ENCODE results near the gene ARFGEF2. TPM values are rescaled to one million over a fixed set of nuclear protein-coding genes. Genes with fewer than 3 reads are reported as not detected.

ARFGEF2 gene
- total and polyA plus RNA-seq, 2 of the 4 experiments (the other 2 are of a cell fraction) = 10.3 to 39.1 TPM

DNA sequence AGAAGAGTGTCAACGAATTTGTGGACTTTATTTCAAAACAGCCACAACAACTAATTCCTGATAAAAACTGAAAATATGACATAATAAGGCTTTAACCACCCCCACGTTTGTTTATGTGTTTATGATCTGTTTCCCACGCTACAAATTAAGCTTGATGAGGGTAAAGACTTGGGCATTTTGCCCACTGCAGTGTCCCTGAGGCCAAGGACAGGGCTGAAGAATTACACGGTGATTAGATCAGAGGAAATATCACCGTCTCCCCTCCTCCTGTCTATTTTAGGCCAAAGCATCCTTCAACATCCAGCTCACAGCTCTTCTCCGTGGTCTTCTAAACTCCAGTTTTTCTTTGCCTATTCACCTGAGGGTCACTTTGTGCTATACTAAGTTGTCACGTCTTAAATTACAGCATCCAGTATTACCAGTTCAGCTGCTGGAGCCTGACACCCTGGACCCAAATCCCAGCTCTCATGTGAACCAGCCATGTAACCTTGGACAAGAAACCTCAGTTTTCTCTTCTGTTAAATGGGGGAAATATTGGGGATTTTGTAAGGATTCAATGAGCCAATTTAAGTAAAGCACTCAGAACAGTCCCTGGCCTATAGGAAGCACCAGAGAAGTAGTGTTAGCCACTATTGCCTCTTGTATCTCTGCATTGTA is 15.2 kb upstream of the ARFGEF2 start:
- no peaks in the 10 kb centered on the region for H4K20me1 ChIP-seq (ENCODE audit: insufficient read depth, low read length)
- H4K5ac ChIP-seq (ENCODE audit: low read depth, low read length) = no peak overlapping the region
- no peak overlapping the region for H3K4me3 ChIP-seq (ENCODE audit: insufficient read depth, low read depth, low read length)
- no peaks in the 10 kb centered on the region for H3K36me3 ChIP-seq (ENCODE audit: control insufficient read depth, insufficient read depth, low read length)
- no peak overlapping the region for H3K18ac ChIP-seq (ENCODE audit: low read depth, low read length)
- H2BK120ac ChIP-seq (ENCODE audit: low read depth, low read length) = no peak overlapping the region
- H3K79me1 ChIP-seq (ENCODE audit: low read depth in 1 of 2, low read length in 2 of 2) = no peaks in the 10 kb centered on the region
- no peak overlapping the region for H3K4ac ChIP-seq (ENCODE audit: low read depth, low read length)
- POLR2A ChIA-PET (ENCODE audit: unreplicated experiment) = no interaction called here
- no peak overlapping the region for H2AK9ac ChIP-seq (replicated peaks; ENCODE audit: low read depth, low read length, poor library complexity)
- no peak for ATAC-seq (ENCODE audit: low read depth)
- no peak overlapping the region for H2AK5ac ChIP-seq (ENCODE audit: low read depth, low read length)
- H3K9ac ChIP-seq (ENCODE audit: low read depth, low read length) = no peak overlapping the region
- dilution Hi-C loops (cut with HindIII; ENCODE audit: low sequenced_read_pairs, unreplicated experiment) (no loop called here), intact Hi-C loops (cut with micrococcal nuclease) (loop anchor here (5.0 kb wide), 1 partner anchor 79 kb away; the partner anchor contains the start of gene PREX1), in situ Hi-C loops (cut with MboI; ENCODE audit: low sequenced_read_pairs) (loop anchor here (5.0 to 25.0 kb wide), 3 partner anchors 249 to 1244 kb away; no protein-coding TSS in a partner anchor)
- no peak overlapping the region for H4K8ac ChIP-seq (ENCODE audit: low read depth in 2 of 2, low read length in 2 of 2)
- H2BK5ac ChIP-seq (ENCODE audit: low read depth, low read length, poor library complexity, severe bottlenecking) = no peak overlapping the region
- no peak overlapping the region for H2AFZ ChIP-seq (replicated peaks; ENCODE audit: low read length, poor library complexity)
- no peaks in the 10 kb centered on the region for H3K9me1 ChIP-seq (ENCODE audit: insufficient read depth, low read length)
- no peak overlapping the region for H3K4me2 ChIP-seq (ENCODE audit: low read depth, low read length)
- TF ChIP-seq CHD1 (IDR thresholded peaks at IDR 0.05; ENCODE audit: low read depth, low read length) = no peak
- TF ChIP-seq, protein P1, sequence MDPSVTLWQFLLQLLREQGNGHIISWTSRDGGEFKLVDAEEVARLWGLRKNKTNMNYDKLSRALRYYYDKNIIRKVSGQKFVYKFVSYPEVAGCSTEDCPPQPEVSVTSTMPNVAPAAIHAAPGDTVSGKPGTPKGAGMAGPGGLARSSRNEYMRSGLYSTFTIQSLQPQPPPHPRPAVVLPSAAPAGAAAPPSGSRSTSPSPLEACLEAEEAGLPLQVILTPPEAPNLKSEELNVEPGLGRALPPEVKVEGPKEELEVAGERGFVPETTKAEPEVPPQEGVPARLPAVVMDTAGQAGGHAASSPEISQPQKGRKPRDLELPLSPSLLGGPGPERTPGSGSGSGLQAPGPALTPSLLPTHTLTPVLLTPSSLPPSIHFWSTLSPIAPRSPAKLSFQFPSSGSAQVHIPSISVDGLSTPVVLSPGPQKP (IDR thresholded peaks at IDR 0.05; ENCODE audit: borderline replicate concordance, low read depth, low read length) = no peak
- TF ChIP-seq, protein P2, sequence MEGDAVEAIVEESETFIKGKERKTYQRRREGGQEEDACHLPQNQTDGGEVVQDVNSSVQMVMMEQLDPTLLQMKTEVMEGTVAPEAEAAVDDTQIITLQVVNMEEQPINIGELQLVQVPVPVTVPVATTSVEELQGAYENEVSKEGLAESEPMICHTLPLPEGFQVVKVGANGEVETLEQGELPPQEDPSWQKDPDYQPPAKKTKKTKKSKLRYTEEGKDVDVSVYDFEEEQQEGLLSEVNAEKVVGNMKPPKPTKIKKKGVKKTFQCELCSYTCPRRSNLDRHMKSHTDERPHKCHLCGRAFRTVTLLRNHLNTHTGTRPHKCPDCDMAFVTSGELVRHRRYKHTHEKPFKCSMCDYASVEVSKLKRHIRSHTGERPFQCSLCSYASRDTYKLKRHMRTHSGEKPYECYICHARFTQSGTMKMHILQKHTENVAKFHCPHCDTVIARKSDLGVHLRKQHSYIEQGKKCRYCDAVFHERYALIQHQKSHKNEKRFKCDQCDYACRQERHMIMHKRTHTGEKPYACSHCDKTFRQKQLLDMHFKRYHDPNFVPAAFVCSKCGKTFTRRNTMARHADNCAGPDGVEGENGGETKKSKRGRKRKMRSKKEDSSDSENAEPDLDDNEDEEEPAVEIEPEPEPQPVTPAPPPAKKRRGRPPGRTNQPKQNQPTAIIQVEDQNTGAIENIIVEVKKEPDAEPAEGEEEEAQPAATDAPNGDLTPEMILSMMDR (conservative IDR thresholded peaks at IDR 0.05; ENCODE audit: low read depth, low read length) = no peak
- TF ChIP-seq FOS (IDR thresholded peaks at IDR 0.05; ENCODE audit: low read depth, low read length) = no peak
- TF ChIP-seq RCOR1 (IDR thresholded peaks at IDR 0.05; ENCODE audit: insufficient replicate concordance, low read length) = no peak
- TF ChIP-seq NFE2L2 (IDR thresholded peaks at IDR 0.05; ENCODE audit: low read depth, low read length) = no peak
- no peak for TF ChIP-seq MAZ (IDR thresholded peaks at IDR 0.05; ENCODE audit: borderline replicate concordance, low read depth, low read length)
- TF ChIP-seq POLR2A (IDR thresholded peaks at IDR 0.05; ENCODE audit: low read depth, low read length) = no peak
- no peak for TF ChIP-seq MAFK (IDR thresholded peaks at IDR 0.05; ENCODE audit: low read depth, low read length)
- H3K9me3 ChIP-seq (ENCODE audit: control insufficient read depth, insufficient read depth, low read length) = peaks cover 9% of the 10 kb centered on the region
- peaks cover 10% of the 10 kb centered on the region for H3K27me3 ChIP-seq (ENCODE audit: control insufficient read depth, insufficient read depth, low read length)
- no peak overlapping the region for H3K23ac ChIP-seq (ENCODE audit: low read depth, low read length)
- H3K27ac ChIP-seq (ENCODE audit: insufficient read depth, low read length) = no peak overlapping the region
- no peak for DNase-seq
- H3K14ac ChIP-seq (replicated peaks; ENCODE audit: low read depth, low read length) = no peak overlapping the region
- no peak overlapping the region for H3K56ac ChIP-seq (ENCODE audit: extremely low read depth, insufficient read depth, low read length)
- no peak overlapping the region for H2BK20ac ChIP-seq (ENCODE audit: low read depth, low read length)
- no peaks in the 10 kb centered on the region for H3K4me1 ChIP-seq (ENCODE audit: control insufficient read depth, insufficient read depth, low read length)
- no TSS peak for BruUV-seq (replicated peaks)
- no peak overlapping the region for H2BK15ac ChIP-seq (ENCODE audit: low read depth, low read length)
- no CpG with 5 or more reads among the region's 7 CpGs for WGBS, 2 experiments (ENCODE audit: extremely low coverage in 2 of 2, insufficient read length in 1 of 2)
- H4K91ac ChIP-seq (ENCODE audit: insufficient read depth, low read depth, low read length) = no peak overlapping the region
- CTCF ChIA-PET = interaction anchor here (1.0 to 3.4 kb wide), 2 partner anchors 16 to 249 kb away, joined by 3 to 23 read pairs; no protein-coding TSS in a partner anchor

Data from IMR-90 (cell line).